GM23338 (cell line): ENCODE results near the gene SMARCC2.
"Not testable (repeated sequence)": the region's sequence is repeated elsewhere in the genome, so short reads cannot be mapped to it uniquely, and the experiment has no call there.

Source experiments
- CTCF ChIP-seq, 2 experiments: fragments of 200-600 bp in 1 of 2; sonication (generic) in 1 of 2; conservative IDR thresholded peaks; 2 replicates each; pipeline versions ENCODE4 v1.5.1 to v1.6.1; 2016 to 2017; ENCODE audit warnings: antibody characterized with exemption in 2 of 2, low read depth in 2 of 2, mild to moderate bottlenecking in 2 of 2, moderate library complexity in 1 of 2
- ETS1 ChIP-seq: IDR thresholded peaks from 2 replicates; pipeline ENCODE4 v1.6.1; 2016; ENCODE audit warnings: antibody characterized with exemption
- EZH2 ChIP-seq: fragments of 200-600 bp; sonication (generic); IDR thresholded peaks from one replicate; pipeline ENCODE4 v1.8.0; 2017; ENCODE audit warnings: antibody characterized with exemption, mild to moderate bottlenecking, low read depth; ENCODE audit not compliant: unreplicated experiment
- JUNB ChIP-seq: IDR thresholded peaks from one replicate; pipeline ENCODE4 v1.6.1; 2016; ENCODE audit warnings: antibody characterized with exemption; ENCODE audit not compliant: unreplicated experiment
- POLR2AphosphoS5 ChIP-seq: IDR thresholded peaks from 2 replicates; pipeline ENCODE4 v1.6.1; 2016; ENCODE audit warnings: antibody characterized with exemption, low read depth
- REST ChIP-seq: IDR thresholded peaks from one replicate; pipeline ENCODE4 v1.6.1; 2018; ENCODE audit warnings: antibody characterized with exemption; ENCODE audit not compliant: unreplicated experiment
- ZNF462 ChIP-seq: fragments of 250-450 bp; sonication (Bioruptor Pico); IDR thresholded peaks from 2 replicates; pipeline ENCODE4 v1.5.0; 2020; ENCODE audit warnings: mild to moderate bottlenecking, moderate library complexity

- TF ChIP-seq CTCF (conservative IDR thresholded peaks at IDR 0.05; ENCODE audit: low read depth in 2 of 2); REST; JUNB; POLR2AphosphoS5; ZNF462 (CRISPR knock-in tag); EZH2; ETS1: not testable (repeated sequence)
Measured at GRCh38 chr12:56117082-56117706, 72.1 kb downstream of the SMARCC2 start.
